HUES64 (cell line): Measurements from ENCODE around the gene SLC6A12. TPM values are rescaled to one million over a fixed set of nuclear protein-coding genes. Genes with fewer than 3 reads are reported as not detected.
A peak's percentile ranks its signal among the peaks of the same experiment; 100 is the strongest.

Experiments used
- H3K27ac ChIP-seq: 2 replicates; pipeline ENCODE4 v1.7.0; 2013; ENCODE audit warnings: low read depth, low read length, inconsistent platforms
- H3K27me3 ChIP-seq: 2 replicates; pipeline ENCODE4 v1.6.1; 2013; ENCODE audit warnings: mild to moderate bottlenecking, low read length; ENCODE audit not compliant: insufficient read depth
- H3K36me3 ChIP-seq: 2 replicates; pipeline ENCODE4 v1.6.1; 2013; ENCODE audit warnings: mild to moderate bottlenecking, low read length; ENCODE audit not compliant: insufficient read depth
- H3K4me1 ChIP-seq: 2 replicates; pipeline ENCODE4 v1.6.1; 2013; ENCODE audit warnings: mild to moderate bottlenecking, low read length, moderate library complexity; ENCODE audit not compliant: insufficient read depth
- H3K4me3 ChIP-seq: 2 replicates; pipeline ENCODE4 v1.5.1; 2013; ENCODE audit warnings: mild to moderate bottlenecking, low read length, moderate library complexity
- H3K9ac ChIP-seq: 2 replicates; pipeline ENCODE4 v1.6.1; 2013; ENCODE audit warnings: mild to moderate bottlenecking, low read depth, low read length
- H3K9me3 ChIP-seq: 2 replicates; pipeline ENCODE4 v1.6.1; 2013; ENCODE audit warnings: low read depth, low read length; ENCODE audit not compliant: insufficient read depth
- WGBS: fragments of 150-250, 120-280 bp; methylation state at CpG from one replicate; pipeline ENCODE4 v1.1.7; 2013; ENCODE audit warnings: missing lambda C conversion rate; 5-methylcytosine and 5-hydroxymethylcytosine counted together
- polyA plus RNA-seq, 2 experiments: library from polyadenylated mRNA; stranded (reverse); fragments of 50-300 nt; gene quantifications; one replicate each; pipeline ENCODE4 v1.2.3, GENCODE V29; 2013

SLC6A12 gene
- not detected for polyA plus RNA-seq (2013, experiment 1 of 2)
- 0.32 TPM for polyA plus RNA-seq (2013, experiment 2 of 2)

DNA sequence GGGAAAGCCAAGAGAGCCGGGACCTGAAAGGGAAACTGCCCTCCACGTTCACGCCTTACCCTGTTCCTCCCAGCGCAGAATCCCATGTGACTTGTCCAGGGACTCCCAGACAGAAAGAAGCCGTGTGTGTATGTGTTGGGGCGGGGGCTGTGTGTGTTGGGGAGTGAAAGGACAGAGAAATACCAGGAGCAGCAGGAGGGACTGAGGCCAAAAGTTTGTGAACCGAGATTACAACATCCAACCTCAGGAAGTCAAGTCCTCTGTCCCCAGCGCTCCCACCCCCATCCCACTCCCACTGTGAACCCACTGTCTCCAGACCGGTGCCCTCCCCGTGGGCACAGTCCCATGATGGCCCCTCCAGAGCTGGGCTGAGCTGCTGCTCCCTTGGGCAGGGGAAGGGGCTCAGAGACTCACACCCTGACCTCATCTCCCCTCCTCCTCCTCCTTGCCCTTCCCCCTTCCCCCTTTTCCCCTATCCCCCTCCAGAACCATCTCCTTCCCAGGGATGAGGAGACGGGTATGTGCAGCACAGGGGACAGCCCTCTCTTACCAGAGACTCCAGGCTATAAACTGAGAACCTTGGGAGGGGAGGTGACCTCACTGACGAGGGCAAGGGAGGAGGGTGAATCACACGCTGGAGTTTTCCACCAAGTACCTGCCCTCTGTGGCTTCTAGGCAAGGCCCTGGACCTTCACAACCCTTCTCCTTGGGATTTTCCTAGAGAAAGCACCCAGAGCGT lies at the start of gene SLC6A12:
SLC6A12 (minus strand) TSS at position 155 of the 739 bp plus-strand sequence. CDS start 4,171 bp downstream, outside the sequence.
- H3K4me1 ChIP-seq, result peaks cover 10% of the 10 kb centered on the region; the same call in 1 of the 2 replicates
- H3K27ac ChIP-seq, result no peak within 1 kb of the TSS
- no peaks in the 10 kb centered on the region for H3K36me3 ChIP-seq
- peak within 1 kb of the TSS; percentile 11; the same call in 1 of the 2 replicates for H3K4me3 ChIP-seq
- H3K9me3 ChIP-seq, result no peaks in the 10 kb centered on the region
- no peak within 1 kb of the TSS for H3K9ac ChIP-seq
- H3K27me3 ChIP-seq, result peaks cover 63% of the 10 kb centered on the region
- WGBS, result 25% methylated on average over 13 of the region's 14 CpGs

GRCh38 chr12:263574-263973 lies 49.6 kb upstream of the SLC6A12 start:
- peaks cover 4% of the 10 kb centered on the region; the same call in 1 of the 2 replicates for H3K4me1 ChIP-seq
- no peaks in the 10 kb centered on the region for H3K36me3 ChIP-seq
- no peak overlapping the region for H3K9ac ChIP-seq
- no peaks in the 10 kb centered on the region for H3K27me3 ChIP-seq
- no peaks in the 10 kb centered on the region for H3K9me3 ChIP-seq
- no peak overlapping the region for H3K27ac ChIP-seq
- no peak overlapping the region for H3K4me3 ChIP-seq
- WGBS, result 86% methylated on average over 9 of the region's 9 CpGs

- no peaks in the 10 kb centered on the region for H3K9me3 ChIP-seq
- no peak within 1 kb of the TSS for H3K27ac ChIP-seq
- no peak within 1 kb of the TSS for H3K9ac ChIP-seq
- peaks cover 4% of the 10 kb centered on the region; the same call in 1 of the 2 replicates for H3K4me1 ChIP-seq
- H3K4me3 ChIP-seq, result no peak within 1 kb of the TSS
- H3K36me3 ChIP-seq, result no peaks in the 10 kb centered on the region
- WGBS, result 62% methylated on average over 7 of the region's 7 CpGs
- H3K27me3 ChIP-seq, result no peaks in the 10 kb centered on the region
These were observed 48.9 kb upstream of the SLC6A12 start, which contains the start of gene SLC6A13 for GRCh38 chr12:262817-263216. Gene SLC6A13, minus strand, starts transcription at chr12:262836. Its CDS starts 2,784 bp downstream, at chr12:260052.

DNA sequence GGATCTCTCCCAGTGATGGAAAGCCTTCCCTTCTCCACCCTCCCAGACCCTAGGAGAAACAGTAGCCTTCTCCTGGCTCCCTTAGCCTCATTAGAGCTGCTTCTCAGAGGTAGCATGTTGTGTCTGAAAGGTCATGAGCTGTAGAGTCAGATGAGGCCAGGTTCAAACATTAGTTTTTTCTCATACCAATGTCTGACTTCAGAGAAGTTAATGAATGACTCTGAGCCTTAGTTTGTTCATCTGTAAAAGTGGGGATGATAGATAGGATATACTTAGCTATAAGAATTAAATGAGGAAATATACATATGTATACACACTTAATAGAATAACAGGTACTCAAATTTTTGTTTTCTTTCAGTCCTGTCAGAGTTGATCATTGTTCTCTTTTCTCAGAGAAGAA lies 48.2 kb upstream of the SLC6A12 start:
- Histone ChIP-seq H3K9me3 (no peaks in the 10 kb centered on the region), H3K4me3 (no peak overlapping the region), H3K27me3 (no peaks in the 10 kb centered on the region), H3K36me3 (no peaks in the 10 kb centered on the region), H3K27ac (no peak overlapping the region), H3K9ac (no peak overlapping the region), H3K4me1 (peaks cover 4% of the 10 kb centered on the region; the same call in 1 of the 2 replicates)

- Histone ChIP-seq H3K4me3 (no peak overlapping the region), H3K9ac (no peak overlapping the region), H3K27ac (no peak overlapping the region), H3K36me3 (no peaks in the 10 kb centered on the region), H3K4me1 (peaks cover 4% of the 10 kb centered on the region; the same call in 1 of the 2 replicates), H3K27me3 (no peaks in the 10 kb centered on the region), H3K9me3 (no peaks in the 10 kb centered on the region)
- WGBS, result 88% methylated on average over 14 of the region's 14 CpGs
These were observed 43.8 kb upstream of the SLC6A12 start for GRCh38 chr12:257521-258321.

- Histone ChIP-seq H3K27ac (no peak overlapping the region), H3K27me3 (no peaks in the 10 kb centered on the region), H3K4me3 (no peak overlapping the region), H3K9me3 (no peaks in the 10 kb centered on the region), H3K36me3 (no peaks in the 10 kb centered on the region), H3K4me1 (no peaks in the 10 kb centered on the region), H3K9ac (no peak overlapping the region)
- WGBS, result 91% methylated on average over 3 of the region's 3 CpGs
These were observed 43.0 kb upstream of the SLC6A12 start for GRCh38 chr12:256958-257357.

DNA sequence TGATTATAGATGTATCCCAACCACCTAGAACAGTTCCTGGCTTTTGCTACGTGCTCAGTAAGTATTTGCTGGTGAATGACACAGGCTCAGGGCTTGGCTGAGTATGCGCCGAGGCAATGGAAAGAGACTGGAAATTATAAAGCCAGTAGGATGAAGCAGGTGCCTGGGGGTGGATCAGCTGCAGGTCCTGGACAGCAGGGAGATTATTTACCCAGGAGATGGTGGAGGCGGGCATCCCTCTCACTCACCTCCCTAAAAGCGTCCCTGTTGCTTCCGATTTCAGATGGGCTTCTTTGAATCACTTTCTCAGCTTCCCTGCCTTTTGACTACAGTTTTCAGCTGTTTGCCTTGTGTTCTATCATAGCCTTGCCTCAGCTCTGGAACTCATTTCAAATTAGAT lies 42.3 kb upstream of the SLC6A12 start:
- no peak overlapping the region for H3K9ac ChIP-seq
- H3K27ac ChIP-seq, result no peak overlapping the region
- H3K9me3 ChIP-seq, result no peaks in the 10 kb centered on the region
- H3K36me3 ChIP-seq, result no peaks in the 10 kb centered on the region
- 90% methylated on average over 6 of the region's 6 CpGs for WGBS
- H3K27me3 ChIP-seq, result no peaks in the 10 kb centered on the region
- H3K4me3 ChIP-seq, result no peak overlapping the region
- no peaks in the 10 kb centered on the region for H3K4me1 ChIP-seq

DNA sequence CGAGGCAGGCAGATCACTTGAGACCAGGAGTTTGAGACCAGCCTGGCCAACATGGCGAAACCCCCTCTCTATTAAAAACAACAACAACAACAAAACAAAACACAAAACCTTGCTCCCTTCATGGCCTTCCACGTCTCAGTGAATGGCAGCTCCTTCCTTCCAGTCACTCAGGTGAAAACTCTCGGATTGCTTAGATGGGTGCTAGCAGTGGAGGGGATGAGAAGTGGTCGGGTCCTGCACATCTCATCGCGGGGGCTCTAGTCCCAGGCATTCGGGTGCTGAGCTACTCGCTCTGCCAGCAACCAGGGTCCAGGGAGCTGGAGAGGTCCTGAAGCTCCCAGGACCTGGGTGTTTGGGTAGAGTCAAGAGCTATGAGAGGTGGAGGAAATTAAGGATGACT lies 41.0 kb upstream of the SLC6A12 start:
- no peak overlapping the region for H3K9ac ChIP-seq
- no peaks in the 10 kb centered on the region for H3K36me3 ChIP-seq
- no peak overlapping the region for H3K27ac ChIP-seq
- no peak overlapping the region for H3K4me3 ChIP-seq
- WGBS, result 84% methylated on average over 9 of the region's 9 CpGs
- H3K27me3 ChIP-seq, result no peaks in the 10 kb centered on the region
- H3K9me3 ChIP-seq, result no peaks in the 10 kb centered on the region
- no peaks in the 10 kb centered on the region for H3K4me1 ChIP-seq

DNA sequence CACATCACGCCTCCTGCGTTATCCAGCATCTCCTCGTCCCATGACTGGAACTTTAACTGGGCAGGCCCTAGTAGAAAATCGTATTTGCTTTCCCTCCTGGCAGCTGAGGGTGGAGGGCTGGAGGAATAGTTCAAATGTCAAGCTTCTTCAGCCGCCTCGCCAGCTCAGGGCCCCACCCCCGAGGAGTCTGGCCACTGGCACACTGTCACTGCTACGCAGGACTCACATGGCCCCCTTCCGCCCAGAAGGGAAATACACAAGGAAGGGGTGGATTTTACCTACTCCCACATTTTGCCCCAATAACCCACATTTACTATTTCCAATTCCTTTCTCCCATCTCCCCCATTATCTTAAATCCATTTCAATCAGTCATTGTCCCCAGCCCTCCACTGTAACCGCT lies 40.1 kb upstream of the SLC6A12 start:
- H3K4me1 ChIP-seq, result no peaks in the 10 kb centered on the region
- H3K9ac ChIP-seq, result no peak overlapping the region
- H3K36me3 ChIP-seq, result no peaks in the 10 kb centered on the region
- H3K4me3 ChIP-seq, result no peak overlapping the region
- WGBS, result 80% methylated on average over 10 of the region's 10 CpGs
- no peak overlapping the region for H3K27ac ChIP-seq
- no peaks in the 10 kb centered on the region for H3K9me3 ChIP-seq
- no peaks in the 10 kb centered on the region for H3K27me3 ChIP-seq

- no peaks in the 10 kb centered on the region for H3K36me3 ChIP-seq
These were observed 39.3 kb upstream of the SLC6A12 start for GRCh38 chr12:253116-253831.

DNA sequence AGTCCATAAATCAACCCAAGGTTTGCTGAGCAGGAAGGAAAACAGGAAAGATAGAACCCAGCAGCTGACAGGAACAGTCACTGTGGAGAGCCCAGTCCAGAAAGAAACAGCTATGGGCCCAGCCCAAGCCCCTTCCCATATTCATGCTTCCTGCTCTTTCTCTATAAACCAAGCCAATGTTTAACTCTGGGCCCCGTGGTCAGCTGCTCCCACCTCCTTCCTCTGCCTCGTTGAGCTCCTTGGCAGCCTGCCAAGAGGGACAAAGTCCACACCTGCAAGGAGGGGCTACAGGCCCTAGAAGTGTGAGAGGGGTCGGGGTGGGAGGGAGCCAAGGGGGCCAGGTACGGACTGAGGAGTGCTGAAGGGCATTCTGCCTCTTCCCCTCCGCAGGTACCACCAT lies 38.7 kb upstream of the SLC6A12 start:
- Histone ChIP-seq H3K27me3 (no peaks in the 10 kb centered on the region), H3K4me1 (no peaks in the 10 kb centered on the region), H3K9ac (no peak overlapping the region), H3K36me3 (no peaks in the 10 kb centered on the region), H3K27ac (no peak overlapping the region), H3K4me3 (no peak overlapping the region), H3K9me3 (peaks cover 4% of the 10 kb centered on the region; the same call in 1 of the 2 replicates)
- 57% methylated on average over 4 of the region's 5 CpGs for WGBS

More at GRCh38 chr12:253116-253831, 39.3 kb upstream of the SLC6A12 start:
- H3K9ac ChIP-seq, result no peak overlapping the region
- 90% methylated on average over 12 of the region's 12 CpGs for WGBS
- no peaks in the 10 kb centered on the region for H3K27me3 ChIP-seq
- H3K4me1 ChIP-seq, result no peaks in the 10 kb centered on the region
- H3K4me3 ChIP-seq, result no peak overlapping the region
- no peak overlapping the region for H3K27ac ChIP-seq
- H3K9me3 ChIP-seq, result no peaks in the 10 kb centered on the region
